ENCODE data around the gene PLEKHA1. TPM values are rescaled to one million over a fixed set of nuclear protein-coding genes. Genes with fewer than 3 reads are reported as not detected.
A peak's percentile ranks its signal among the peaks of the same experiment; 100 is the strongest.

PLEKHA1 gene
- total RNA-seq, 4 donors from 2014 or later = 51.4 to 101 (median 62.1) TPM

DNA sequence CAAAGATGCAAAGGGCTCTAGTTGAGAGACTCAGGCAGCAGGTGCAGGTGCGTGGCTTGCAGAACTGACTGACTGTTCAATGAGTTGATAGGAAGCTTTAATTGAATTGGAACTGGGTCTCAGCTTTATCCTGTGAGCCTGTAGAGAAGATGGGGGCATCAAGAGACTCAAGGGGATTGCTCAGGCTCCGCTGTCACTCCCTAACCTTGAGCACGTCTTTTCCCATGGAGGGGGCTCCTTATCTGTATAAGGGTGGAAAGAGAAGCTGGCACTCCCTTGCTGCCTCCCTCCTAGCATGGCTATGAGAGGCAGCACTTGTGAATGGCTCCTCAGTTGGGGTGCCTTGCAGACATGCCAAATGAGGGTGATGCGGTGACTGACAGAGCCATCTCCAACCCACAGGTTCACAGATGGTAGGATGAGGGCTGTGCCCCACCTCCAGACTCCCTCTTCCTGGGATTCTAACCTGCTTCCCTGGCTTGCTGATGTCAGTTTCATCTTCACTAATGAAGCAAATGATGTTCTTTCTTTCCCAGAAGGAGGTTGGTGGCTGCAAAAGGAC is 12.4 kb upstream of the PLEKHA1 start:
- WGBS = 93% methylated on average over 4 of the region's 4 CpGs
- no peaks in the 10 kb centered on the region for H3K27me3 ChIP-seq

DNA sequence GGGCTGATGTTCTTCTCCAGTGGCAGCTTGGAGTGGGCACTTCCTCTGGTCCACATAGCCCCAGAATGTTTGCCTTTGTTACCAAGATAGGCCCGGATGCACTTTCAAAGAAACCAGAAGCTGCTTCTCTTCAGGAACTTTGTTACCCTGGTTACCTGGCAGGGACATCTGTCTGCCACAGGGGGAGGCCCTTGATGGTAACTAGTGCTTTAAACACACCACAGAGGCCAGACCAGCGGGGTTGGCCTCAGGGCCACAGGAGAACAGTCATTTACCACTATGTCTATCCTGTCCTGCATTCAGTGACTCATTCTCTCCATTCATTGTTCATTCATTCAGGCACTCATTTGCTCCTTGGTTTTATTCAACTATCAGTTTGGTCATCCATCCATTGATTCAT is 11.9 kb upstream of the PLEKHA1 start:
- Histone ChIP-seq H3K4me1 (peaks cover 0 to 18% (median 17%) of the 10 kb centered on the region in 4 donors), H3K4me3 (no peak overlapping the region), H3K36me3 (no peaks in the 10 kb centered on the region), H3K27me3 (no peaks in the 10 kb centered on the region), H3K27ac (replicated peaks in 1 of 4) (no peak overlapping the region), H3K9me3 (peaks cover 0 to 5% (median 2%) of the 10 kb centered on the region in 4 donors)
- DNase-seq (ENCODE audit: extremely low spot score) = peak; percentile 53
- TF ChIP-seq EP300 (IDR thresholded peaks at IDR 0.05) = no peak
- TF ChIP-seq, protein P1, sequence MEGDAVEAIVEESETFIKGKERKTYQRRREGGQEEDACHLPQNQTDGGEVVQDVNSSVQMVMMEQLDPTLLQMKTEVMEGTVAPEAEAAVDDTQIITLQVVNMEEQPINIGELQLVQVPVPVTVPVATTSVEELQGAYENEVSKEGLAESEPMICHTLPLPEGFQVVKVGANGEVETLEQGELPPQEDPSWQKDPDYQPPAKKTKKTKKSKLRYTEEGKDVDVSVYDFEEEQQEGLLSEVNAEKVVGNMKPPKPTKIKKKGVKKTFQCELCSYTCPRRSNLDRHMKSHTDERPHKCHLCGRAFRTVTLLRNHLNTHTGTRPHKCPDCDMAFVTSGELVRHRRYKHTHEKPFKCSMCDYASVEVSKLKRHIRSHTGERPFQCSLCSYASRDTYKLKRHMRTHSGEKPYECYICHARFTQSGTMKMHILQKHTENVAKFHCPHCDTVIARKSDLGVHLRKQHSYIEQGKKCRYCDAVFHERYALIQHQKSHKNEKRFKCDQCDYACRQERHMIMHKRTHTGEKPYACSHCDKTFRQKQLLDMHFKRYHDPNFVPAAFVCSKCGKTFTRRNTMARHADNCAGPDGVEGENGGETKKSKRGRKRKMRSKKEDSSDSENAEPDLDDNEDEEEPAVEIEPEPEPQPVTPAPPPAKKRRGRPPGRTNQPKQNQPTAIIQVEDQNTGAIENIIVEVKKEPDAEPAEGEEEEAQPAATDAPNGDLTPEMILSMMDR (IDR thresholded peaks at IDR 0.05) = no peak
- no peak for TF ChIP-seq POLR2A (IDR thresholded peaks at IDR 0.05; ENCODE audit: low read depth)
- no peak for TF ChIP-seq POLR2AphosphoS5 (IDR thresholded peaks at IDR 0.05)
- 50% methylated on average over 2 of the region's 2 CpGs for WGBS
- intact Hi-C loops (cut with DNase I) = no loop called here

More for the DNA sequence above, 12.4 kb upstream of the PLEKHA1 start:
- no peak overlapping the region for H3K27ac ChIP-seq (replicated peaks in 1 of 4)
- peaks cover 0 to 5% (median under 1%) of the 10 kb centered on the region in 4 donors for H3K9me3 ChIP-seq
- peak; percentile 83 for DNase-seq (ENCODE audit: extremely low spot score)
- H3K4me1 ChIP-seq = peaks cover 0 to 18% (median 17%) of the 10 kb centered on the region in 4 donors
- intact Hi-C loops (cut with DNase I) = no loop called here
- H3K36me3 ChIP-seq = no peaks in the 10 kb centered on the region
- no peak overlapping the region for H3K4me3 ChIP-seq
- TF ChIP-seq, protein P1 (IDR thresholded peaks at IDR 0.05) = no peak
- no peak for TF ChIP-seq EP300 (IDR thresholded peaks at IDR 0.05)
- no peak for TF ChIP-seq POLR2A (IDR thresholded peaks at IDR 0.05; ENCODE audit: low read depth)
- TF ChIP-seq POLR2AphosphoS5 (IDR thresholded peaks at IDR 0.05) = no peak

DNA sequence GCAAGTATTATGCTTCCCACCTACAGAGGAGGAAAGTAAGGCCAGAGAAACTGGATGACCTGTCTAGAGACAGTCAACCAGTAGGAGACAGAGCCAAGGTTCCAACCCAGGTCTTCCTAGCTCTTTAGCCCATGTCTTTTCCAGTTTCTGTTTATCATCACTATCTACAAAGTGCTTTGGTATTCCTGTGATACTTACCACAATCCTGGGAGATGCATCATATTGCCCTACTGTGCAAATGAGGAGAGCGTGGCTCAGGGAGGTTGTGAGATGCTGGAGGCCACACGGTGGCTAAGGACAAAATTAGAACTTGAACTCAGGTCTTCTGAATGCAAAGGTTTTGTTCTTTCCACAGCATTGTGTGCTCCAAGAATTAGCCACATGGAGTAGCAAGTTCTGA is 11.2 kb upstream of the PLEKHA1 start:
- Histone ChIP-seq H3K4me1 (peaks cover 3 to 18% (median 18%) of the 10 kb centered on the region in 4 donors), H3K27ac (replicated peaks in 1 of 4) (peak overlapping the region in 1 of 4 donors; percentile 54), H3K4me3 (no peak overlapping the region), H3K36me3 (no peaks in the 10 kb centered on the region), H3K27me3 (no peaks in the 10 kb centered on the region), H3K9me3 (peaks cover 0 to 5% (median 2%) of the 10 kb centered on the region in 4 donors)
- TF ChIP-seq EP300 (IDR thresholded peaks at IDR 0.05) = no peak
- no peak for TF ChIP-seq POLR2A (IDR thresholded peaks at IDR 0.05; ENCODE audit: low read depth)
- TF ChIP-seq, protein P1 (IDR thresholded peaks at IDR 0.05) = no peak
- TF ChIP-seq POLR2AphosphoS5 (IDR thresholded peaks at IDR 0.05) = no peak
- 89% methylated on average over 2 of the region's 2 CpGs for WGBS
- intact Hi-C loops (cut with DNase I) = no loop called here
- DNase-seq (ENCODE audit: extremely low spot score) = peak; percentile 79

GRCh38 chr10:122363722-122364463 is 10.6 kb upstream of the PLEKHA1 start:
- peak; percentile 91 for DNase-seq (ENCODE audit: extremely low spot score)
- WGBS = 47% methylated on average over 6 of the region's 6 CpGs
- Histone ChIP-seq H3K36me3 (no peaks in the 10 kb centered on the region), H3K27ac (replicated peaks in 1 of 4) (peak overlapping the region in 3 of 4 donors; percentile 40 to 54 (median 54)), H3K27me3 (no peaks in the 10 kb centered on the region), H3K4me3 (no peak overlapping the region), H3K4me1 (peaks cover 5 to 20% (median 18%) of the 10 kb centered on the region in 4 donors), H3K9me3 (peaks cover 0 to 5% (median 1%) of the 10 kb centered on the region in 4 donors)
- intact Hi-C loops (cut with DNase I) = no loop called here
- TF ChIP-seq, protein P1 (IDR thresholded peaks at IDR 0.05) = no peak
- TF ChIP-seq POLR2A (IDR thresholded peaks at IDR 0.05; ENCODE audit: low read depth) (no peak), EP300 (IDR thresholded peaks at IDR 0.05) (no peak), POLR2AphosphoS5 (IDR thresholded peaks at IDR 0.05) (no peak)
